HepG2 (cell line): Measurements from ENCODE around the gene PRMT5. TPM values are rescaled to one million over a fixed set of nuclear protein-coding genes. Genes with fewer than 3 reads are reported as not detected.

ENCODE experiments used
- AGO1 ChIP-seq: fragments of 200-400 bp; formaldehyde crosslinking; IDR thresholded peaks from 2 replicates; pipeline ENCODE4 v1.6.1; 2017; ENCODE audit warnings: mild to moderate bottlenecking, low read depth, low read length, moderate library complexity; ENCODE audit not compliant: poor library complexity, severe bottlenecking
- ARID2 ChIP-seq: sonication (generic); formaldehyde crosslinking; IDR thresholded peaks from 2 replicates; pipeline ENCODE4 v1.8.1; 2022; ENCODE audit warnings: mild to moderate bottlenecking, missing genetic modification reagents, borderline replicate concordance
- BRD4 ChIP-seq: sonication (generic); formaldehyde crosslinking; IDR thresholded peaks from 2 replicates; pipeline ENCODE4 v1.4.0; 2020; ENCODE audit warnings: missing genetic modification reagents
- CCDC6 ChIP-seq: sonication (generic); formaldehyde crosslinking; IDR thresholded peaks from 2 replicates; pipeline ENCODE4 v1.8.1; 2022; ENCODE audit warnings: mild to moderate bottlenecking, missing genetic modification reagents, moderate library complexity
- CENPX ChIP-seq: sonication (generic); formaldehyde crosslinking; IDR thresholded peaks from 2 replicates; pipeline ENCODE4 v1.9.0; 2021; ENCODE audit warnings: mild to moderate bottlenecking, missing genetic modification reagents, moderate library complexity
- DZIP1 ChIP-seq: sonication (generic); formaldehyde crosslinking; IDR thresholded peaks from 2 replicates; pipeline ENCODE4 v1.5.0; 2020; ENCODE audit warnings: mild to moderate bottlenecking, missing genetic modification reagents
- ETV6 ChIP-seq: sonication (generic); formaldehyde crosslinking; conservative IDR thresholded peaks from 2 replicates; pipeline ENCODE4 v1.4.0; 2020; ENCODE audit warnings: missing genetic modification reagents
- KDM5A ChIP-seq: fragments of 200-600 bp; sonication (generic); IDR thresholded peaks from 2 replicates; pipeline ENCODE4 v1.7.0; 2018; ENCODE audit warnings: antibody characterized with exemption, mild to moderate bottlenecking, low read length, borderline replicate concordance
- NFIC ChIP-seq: IDR thresholded peaks from 2 replicates; pipeline ENCODE4 v1.6.1; 2012; ENCODE audit warnings: mild to moderate bottlenecking, low read length, inconsistent platforms
- PLSCR1 ChIP-seq: sonication (generic); formaldehyde crosslinking; IDR thresholded peaks from 2 replicates; pipeline ENCODE4 v1.5.0; 2020; ENCODE audit warnings: missing genetic modification reagents, mild to moderate bottlenecking, borderline replicate concordance
- POLR2A ChIP-seq, 2 experiments: IDR thresholded peaks; 2 replicates each; pipeline ENCODE4 v1.6.1; 2011; ENCODE audit warnings: low read depth in 2 of 2, low read length in 2 of 2, mild to moderate bottlenecking in 1 of 2, moderate library complexity in 1 of 2; ENCODE audit not compliant: insufficient read depth in 1 of 2
- PRMT3 ChIP-seq: sonication (generic); formaldehyde crosslinking; IDR thresholded peaks from 2 replicates; pipeline ENCODE4 v1.8.1; 2022; ENCODE audit warnings: low read depth, mild to moderate bottlenecking, moderate library complexity, missing genetic modification reagents, borderline replicate concordance
- SETDB1 ChIP-seq: sonication (generic); formaldehyde crosslinking; IDR thresholded peaks from 2 replicates; pipeline ENCODE4 v1.5.1; 2020; ENCODE audit warnings: missing genetic modification reagents, mild to moderate bottlenecking, borderline replicate concordance
- TCF12 ChIP-seq, 2 experiments: fragments of 450-650 bp in 1 of 2; sonication (generic) in 1 of 2; formaldehyde crosslinking in 1 of 2; IDR thresholded peaks; 2 replicates each; pipeline versions ENCODE4 v1.6.1 to v1.8.0; 2017 to 2022; ENCODE audit warnings: antibody characterized with exemption in 1 of 2, mild to moderate bottlenecking in 1 of 2, missing genetic modification reagents in 1 of 2, moderate library complexity in 1 of 2
- TSC22D2 ChIP-seq: sonication (generic); formaldehyde crosslinking; IDR thresholded peaks from 2 replicates; pipeline ENCODE4 v1.5.1; 2020; ENCODE audit warnings: missing genetic modification reagents, mild to moderate bottlenecking, borderline replicate concordance
- ZBTB3 ChIP-seq: sonication (generic); formaldehyde crosslinking; IDR thresholded peaks from 2 replicates; pipeline ENCODE4 v1.4.0; 2020; ENCODE audit warnings: low read depth, mild to moderate bottlenecking, moderate library complexity, missing genetic modification reagents, borderline replicate concordance
- ZNF138 ChIP-seq: sonication (generic); formaldehyde crosslinking; IDR thresholded peaks from 2 replicates; pipeline ENCODE4 v1.5.0; 2020; ENCODE audit warnings: mild to moderate bottlenecking, low read depth, missing genetic modification reagents
- ZNF225 ChIP-seq: sonication (generic); formaldehyde crosslinking; IDR thresholded peaks from 2 replicates; pipeline ENCODE4 v1.4.0; 2020; ENCODE audit warnings: mild to moderate bottlenecking, missing genetic modification reagents
- ZNF282 ChIP-seq: fragments of 450-650 bp; IDR thresholded peaks from 2 replicates; pipeline ENCODE4 v1.6.1; 2018; ENCODE audit not compliant: partially characterized antibody
- ZNF335 ChIP-seq: sonication (generic); formaldehyde crosslinking; IDR thresholded peaks from 2 replicates; pipeline ENCODE4 v1.4.0; 2020; ENCODE audit warnings: missing genetic modification reagents
- ZNF432 ChIP-seq: sonication (generic); formaldehyde crosslinking; IDR thresholded peaks from 2 replicates; pipeline ENCODE4 v1.5.0; 2020; ENCODE audit warnings: missing genetic modification reagents, mild to moderate bottlenecking, borderline replicate concordance
- ZNF564 ChIP-seq: sonication (generic); formaldehyde crosslinking; IDR thresholded peaks from 2 replicates; pipeline ENCODE4 v1.8.1; 2023; ENCODE audit warnings: mild to moderate bottlenecking, missing genetic modification reagents
- ZNF639 ChIP-seq: conservative IDR thresholded peaks from 2 replicates; pipeline ENCODE4 v1.6.1; 2018; ENCODE audit warnings: missing genetic modification reagents
- ZNF766 ChIP-seq: sonication (generic); formaldehyde crosslinking; IDR thresholded peaks from 2 replicates; pipeline ENCODE4 v1.5.0; 2020; ENCODE audit warnings: missing genetic modification reagents, borderline replicate concordance
- ZNF768 ChIP-seq: sonication (generic); formaldehyde crosslinking; IDR thresholded peaks from 2 replicates; pipeline ENCODE4 v1.4.0; 2020; ENCODE audit warnings: missing genetic modification reagents
- ZNF780A ChIP-seq: sonication (generic); formaldehyde crosslinking; IDR thresholded peaks from 2 replicates; pipeline ENCODE4 v1.8.0; 2022; ENCODE audit warnings: mild to moderate bottlenecking, missing genetic modification reagents, moderate library complexity
- ZNF839 ChIP-seq: sonication (generic); formaldehyde crosslinking; IDR thresholded peaks from 2 replicates; pipeline ENCODE4 v1.4.0; 2020; ENCODE audit warnings: missing genetic modification reagents, mild to moderate bottlenecking, borderline replicate concordance
- ZSCAN30 ChIP-seq: sonication (generic); formaldehyde crosslinking; IDR thresholded peaks from 2 replicates; pipeline ENCODE4 v1.5.0; 2020; ENCODE audit warnings: mild to moderate bottlenecking, missing genetic modification reagents
- polyA plus RNA-seq, 8 experiments: library from polyadenylated mRNA; depleted of rRNA in 3 of 8; stranded (reverse) in 7 of 8; unstranded in 1 of 8; fragments of >200 nt; fragmentation: Illumina TruSeq in 4 of 8; extraction: Trizol in 4 of 8; gene quantifications; 2 replicates each; pipeline versions ENCODE4 v1.2.1 to v1.2.3, GENCODE V29; 2011 to 2016; ENCODE audit warnings: low read depth in 4 of 8, missing spikeins in 1 of 8, mixed read lengths in 1 of 8; ENCODE audit not compliant: insufficient read depth in 1 of 8
- total RNA-seq, 5 experiments: library from RNA; depleted of rRNA; stranded (reverse); fragments of >200 nt; fragmentation: Illumina TruSeq; extraction: Trizol; gene quantifications; 2 replicates each; pipeline ENCODE4 v1.2.3, GENCODE V29; 2016; ENCODE audit warnings: low read depth in 1 of 5

The PRMT5 gene
- total and polyA plus RNA-seq, 2 of the 13 experiments (the other 11 are each of a cell fraction or from before 2014, with no cell fraction given): 210 to 354 TPM

GRCh38 chr14:22870811-22871223, 58.4 kb downstream of the PRMT5 start (continued):
- no peak for TF ChIP-seq DZIP1 (CRISPR knock-in tag)
- no peak for TF ChIP-seq ZBTB3 (CRISPR knock-in tag)
- TF ChIP-seq SETDB1 (CRISPR knock-in tag): no peak
- TF ChIP-seq ETV6 (CRISPR knock-in tag): no peak
- TF ChIP-seq PLSCR1: no peak
- peak; percentile 4; the same call in 1 of the 2 replicates for TF ChIP-seq ARID2 (CRISPR knock-in tag)
- no peak for TF ChIP-seq CENPX (CRISPR knock-in tag)
- TF ChIP-seq AGO1: no peak
- TF ChIP-seq ZSCAN30 (CRISPR knock-in tag): no peak
- no peak for TF ChIP-seq ZNF282
- TF ChIP-seq BRD4: no peak
- TF ChIP-seq ZNF138: no peak
- peak; percentile 93; the same call in 1 of the 2 replicates for TF ChIP-seq ZNF768 (CRISPR knock-in tag)
- TF ChIP-seq CCDC6: no peak
- TF ChIP-seq ZNF335 (CRISPR knock-in tag): no peak
- no peak for TF ChIP-seq ZNF432 (CRISPR knock-in tag)
- no peak for TF ChIP-seq PRMT3 (CRISPR knock-in tag)
- TF ChIP-seq NFIC: no peak
- TF ChIP-seq TSC22D2 (CRISPR knock-in tag): no peak
- 0 out of 2 replicates have a peak, but pooled peaks have one; percentile 5 for TF ChIP-seq KDM5A
- no peak; the same call in 1 of the 2 replicates for TF ChIP-seq ZNF839 (CRISPR knock-in tag)
- 0 out of 2 replicates have a peak, but pooled peaks have one; percentile 0 for TF ChIP-seq ZNF564 (CRISPR knock-in tag)
- TF ChIP-seq ZNF639 (CRISPR knock-in tag): no peak
- no peak for TF ChIP-seq TCF12 (IDR thresholded peaks at IDR 0.05)
- no peak for TF ChIP-seq TCF12 (CRISPR knock-in tag; IDR thresholded peaks at IDR 0.05)
- 0 out of 2 replicates have a peak, but pooled peaks have one; percentile 56 for TF ChIP-seq ZNF780A (CRISPR knock-in tag)
- TF ChIP-seq ZNF225 (CRISPR knock-in tag): no peak
- no peak for TF ChIP-seq ZNF766
- TF ChIP-seq POLR2A (IDR thresholded peaks at IDR 0.05; ENCODE audit: insufficient read depth in 1 of 2, low read depth in 2 of 2, low read length in 2 of 2): no peak
